Measurements from ENCODE around the gene CPSF4L.

The CPSF4L gene

DNA sequence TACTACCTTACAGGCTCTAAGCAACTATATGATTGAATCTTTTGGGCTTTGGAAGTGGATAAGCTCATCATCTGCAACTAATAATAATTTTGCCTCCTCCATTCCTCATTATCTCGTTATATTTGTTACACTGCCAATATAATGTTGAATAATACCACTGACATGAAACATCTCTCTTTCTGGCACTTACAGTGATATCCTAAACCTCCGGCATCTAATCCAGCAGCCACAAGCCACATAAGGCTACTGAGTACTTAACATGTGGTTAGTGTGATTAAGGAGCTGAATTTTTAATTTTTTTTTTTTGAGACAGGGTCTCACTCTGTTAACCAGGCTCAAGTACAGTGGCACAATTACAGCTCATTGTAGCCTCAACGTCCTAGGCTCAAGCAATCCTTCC is 40.5 kb upstream of the CPSF4L start:
- Histone ChIP-seq H3K36me3 (ENCODE audit: control insufficient read depth, insufficient read depth, low read length) (no peaks in the 10 kb centered on the region), H3K79me2 (peaks cover 53% of the 10 kb centered on the region), H3K27ac (no peak overlapping the region), H3K9ac (no peak overlapping the region), H3K9me3 (ENCODE audit: control insufficient read depth, low read length) (no peaks in the 10 kb centered on the region), H3K4me3 (ENCODE audit: low read depth, low read length) (no peak overlapping the region), H3K4me1 (peaks cover 50% of the 10 kb centered on the region), H3K27me3 (ENCODE audit: control insufficient read depth, insufficient read depth, low read length) (no peaks in the 10 kb centered on the region), H3K4me2 (ENCODE audit: low read length) (no peak overlapping the region), H2AFZ (no peak overlapping the region)
- TF ChIP-seq CTCF (IDR thresholded peaks at IDR 0.05), result no peak

DNA sequence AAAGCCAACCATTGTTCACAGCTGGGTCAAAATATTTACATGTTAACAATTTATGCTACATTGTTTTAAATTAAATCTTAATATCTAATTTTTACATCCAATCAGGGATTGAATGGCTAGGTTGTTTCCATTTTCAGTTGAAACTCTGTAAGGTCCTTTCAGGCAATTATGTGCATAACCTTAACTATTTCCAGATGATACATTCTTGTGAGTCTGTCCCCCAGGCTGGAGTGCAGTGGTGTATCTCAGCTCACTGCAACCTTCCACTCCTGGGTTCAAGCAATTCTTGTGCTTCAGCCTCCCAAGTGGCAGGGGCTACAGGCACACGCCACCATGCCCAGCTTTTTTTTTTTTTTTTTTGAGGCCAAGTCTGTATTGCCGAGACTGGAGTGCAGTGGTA is 39.7 kb upstream of the CPSF4L start:
- H2AFZ ChIP-seq, result no peak overlapping the region
- H3K36me3 ChIP-seq (ENCODE audit: control insufficient read depth, insufficient read depth, low read length), result no peaks in the 10 kb centered on the region
- no peak overlapping the region for H3K4me2 ChIP-seq (ENCODE audit: low read length)
- H3K27ac ChIP-seq, result no peak overlapping the region
- H3K4me1 ChIP-seq, result peaks cover 42% of the 10 kb centered on the region
- no peak overlapping the region for H3K9ac ChIP-seq
- H3K4me3 ChIP-seq (ENCODE audit: low read depth, low read length), result no peak overlapping the region
- TF ChIP-seq CTCF (IDR thresholded peaks at IDR 0.05), result no peak
- H3K27me3 ChIP-seq (ENCODE audit: control insufficient read depth, insufficient read depth, low read length), result no peaks in the 10 kb centered on the region
- H3K79me2 ChIP-seq, result peaks cover 52% of the 10 kb centered on the region
- H3K9me3 ChIP-seq (ENCODE audit: control insufficient read depth, low read length), result no peaks in the 10 kb centered on the region

DNA sequence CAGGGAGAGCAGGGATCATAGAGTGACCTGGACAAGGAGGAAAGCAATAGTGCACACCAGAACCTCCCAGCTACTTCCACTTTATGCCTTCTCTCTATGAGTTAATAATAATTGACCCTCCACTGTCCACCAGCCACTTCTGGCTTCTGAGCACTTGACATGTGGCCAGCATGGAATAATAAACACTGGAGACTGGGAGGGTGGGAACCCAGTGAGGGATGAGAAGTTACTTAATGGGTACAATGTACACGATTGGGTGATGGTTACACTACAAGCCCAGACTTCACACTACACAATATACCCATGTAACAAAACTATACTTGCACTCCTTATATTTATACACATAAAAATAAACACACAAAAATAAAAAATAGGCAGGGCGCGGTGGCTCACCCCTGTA is 38.7 kb upstream of the CPSF4L start:
- TF ChIP-seq CTCF (IDR thresholded peaks at IDR 0.05), result no peak
- Histone ChIP-seq H3K4me3 (ENCODE audit: low read depth, low read length) (no peak overlapping the region), H3K27ac (no peak overlapping the region), H3K4me2 (ENCODE audit: low read length) (no peak overlapping the region), H3K9ac (no peak overlapping the region), H3K27me3 (ENCODE audit: control insufficient read depth, insufficient read depth, low read length) (no peaks in the 10 kb centered on the region), H3K36me3 (ENCODE audit: control insufficient read depth, insufficient read depth, low read length) (no peaks in the 10 kb centered on the region), H3K79me2 (peaks cover 60% of the 10 kb centered on the region), H3K4me1 (peaks cover 33% of the 10 kb centered on the region), H3K9me3 (ENCODE audit: control insufficient read depth, low read length) (no peaks in the 10 kb centered on the region), H2AFZ (no peak overlapping the region)

GRCh38 chr17:73297934-73298861 is 36.5 kb upstream of the CPSF4L start:
- Histone ChIP-seq H3K79me2 (peaks cover 72% of the 10 kb centered on the region), H3K9me3 (ENCODE audit: control insufficient read depth, low read length) (no peaks in the 10 kb centered on the region), H3K27ac (peak overlapping the region; percentile 9), H3K27me3 (ENCODE audit: control insufficient read depth, insufficient read depth, low read length) (no peaks in the 10 kb centered on the region), H3K4me2 (ENCODE audit: low read length) (no peak overlapping the region), H3K4me3 (ENCODE audit: low read depth, low read length) (no peak overlapping the region), H2AFZ (no peak overlapping the region), H3K36me3 (ENCODE audit: control insufficient read depth, insufficient read depth, low read length) (no peaks in the 10 kb centered on the region), H3K4me1 (peaks cover 23% of the 10 kb centered on the region), H3K9ac (no peak overlapping the region)
- no peak for TF ChIP-seq CTCF (IDR thresholded peaks at IDR 0.05)

DNA sequence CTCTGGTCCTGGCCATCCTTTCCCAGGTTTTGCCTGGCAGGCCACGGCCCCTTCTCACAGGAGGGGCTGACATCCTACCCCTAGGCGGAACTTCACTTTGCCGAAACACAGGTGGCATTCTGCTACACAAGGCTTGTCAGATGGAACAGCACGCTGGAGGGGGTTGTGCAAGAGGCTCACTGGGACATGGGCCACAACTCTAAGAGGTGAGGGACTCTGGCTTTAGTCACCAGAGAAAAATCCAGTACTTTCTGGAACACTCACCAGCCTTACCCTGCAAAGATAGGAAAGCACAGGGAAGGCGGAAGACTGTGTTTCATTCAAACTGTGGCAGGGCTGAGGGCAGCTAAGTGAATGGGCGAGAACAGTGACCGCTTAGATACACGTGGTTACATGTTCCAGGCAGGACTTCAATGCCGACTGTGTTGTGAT is 31.8 kb upstream of the CPSF4L start:
- Histone ChIP-seq H2AFZ (no peak overlapping the region), H3K4me3 (ENCODE audit: low read depth, low read length) (no peak overlapping the region), H3K9ac (no peak overlapping the region), H3K27ac (no peak overlapping the region), H3K36me3 (ENCODE audit: control insufficient read depth, insufficient read depth, low read length) (no peaks in the 10 kb centered on the region), H3K4me2 (ENCODE audit: low read length) (no peak overlapping the region), H3K9me3 (ENCODE audit: control insufficient read depth, low read length) (no peaks in the 10 kb centered on the region), H3K4me1 (peaks cover 37% of the 10 kb centered on the region), H3K27me3 (ENCODE audit: control insufficient read depth, insufficient read depth, low read length) (no peaks in the 10 kb centered on the region), H3K79me2 (peaks cover 67% of the 10 kb centered on the region)
- no peak for TF ChIP-seq CTCF (IDR thresholded peaks at IDR 0.05)
